Measurements from ENCODE around the gene TRMT112. TPM values are rescaled to one million over a fixed set of nuclear protein-coding genes. Genes with fewer than 3 reads are reported as not detected.
"Not testable (repeated sequence)": the region's sequence is repeated elsewhere in the genome, so short reads cannot be mapped to it uniquely, and the experiment has no call there.

Gene TRMT112
- total and polyA plus RNA-seq, 2 experiments from 2014 or later = 331 to 438 TPM

DNA sequence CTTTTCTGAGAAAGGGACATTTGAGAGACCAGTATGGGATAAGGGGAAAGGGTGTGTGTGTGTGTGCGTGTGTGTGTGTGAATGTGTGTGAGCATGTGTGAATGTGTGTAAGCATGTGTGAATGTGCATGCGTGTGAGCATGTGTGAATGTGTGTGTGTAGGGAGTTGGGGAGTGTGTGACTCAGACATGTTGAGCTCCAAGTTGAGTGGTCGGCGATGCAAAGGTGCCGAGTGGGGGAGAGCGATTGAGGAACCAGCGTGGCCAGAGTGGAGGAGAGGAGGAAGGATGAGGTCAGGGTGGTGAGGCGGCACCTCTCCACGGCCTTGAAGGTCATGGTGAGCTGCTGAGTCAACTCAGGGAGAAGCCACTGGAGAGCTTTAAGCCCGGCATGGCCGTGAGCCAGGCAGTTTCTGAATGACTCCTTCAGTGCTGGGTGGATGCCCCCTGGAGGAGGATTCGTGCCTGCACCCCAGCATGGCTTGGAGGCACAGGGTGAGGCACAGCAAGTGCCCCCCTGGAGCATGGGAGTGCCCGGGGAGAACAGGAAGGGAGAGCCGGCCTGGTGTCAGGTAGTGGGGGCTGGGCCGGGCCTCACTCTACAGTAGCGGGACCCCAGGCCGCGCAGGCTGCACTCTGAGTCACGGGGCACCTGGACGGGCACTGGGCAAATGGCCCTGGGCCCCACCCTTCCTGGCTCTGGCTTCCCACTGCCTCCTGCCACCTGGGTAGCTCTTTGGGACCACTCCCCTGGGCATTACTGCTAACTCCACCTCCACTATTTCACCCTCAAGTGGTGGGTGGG is 14.4 kb upstream of the TRMT112 start:
- no peaks in the 10 kb centered on the region for H3K36me3 ChIP-seq
- H3K4me3 ChIP-seq = no peak overlapping the region
- H3K27ac ChIP-seq = no peak overlapping the region
- TF ChIP-seq, protein P1, sequence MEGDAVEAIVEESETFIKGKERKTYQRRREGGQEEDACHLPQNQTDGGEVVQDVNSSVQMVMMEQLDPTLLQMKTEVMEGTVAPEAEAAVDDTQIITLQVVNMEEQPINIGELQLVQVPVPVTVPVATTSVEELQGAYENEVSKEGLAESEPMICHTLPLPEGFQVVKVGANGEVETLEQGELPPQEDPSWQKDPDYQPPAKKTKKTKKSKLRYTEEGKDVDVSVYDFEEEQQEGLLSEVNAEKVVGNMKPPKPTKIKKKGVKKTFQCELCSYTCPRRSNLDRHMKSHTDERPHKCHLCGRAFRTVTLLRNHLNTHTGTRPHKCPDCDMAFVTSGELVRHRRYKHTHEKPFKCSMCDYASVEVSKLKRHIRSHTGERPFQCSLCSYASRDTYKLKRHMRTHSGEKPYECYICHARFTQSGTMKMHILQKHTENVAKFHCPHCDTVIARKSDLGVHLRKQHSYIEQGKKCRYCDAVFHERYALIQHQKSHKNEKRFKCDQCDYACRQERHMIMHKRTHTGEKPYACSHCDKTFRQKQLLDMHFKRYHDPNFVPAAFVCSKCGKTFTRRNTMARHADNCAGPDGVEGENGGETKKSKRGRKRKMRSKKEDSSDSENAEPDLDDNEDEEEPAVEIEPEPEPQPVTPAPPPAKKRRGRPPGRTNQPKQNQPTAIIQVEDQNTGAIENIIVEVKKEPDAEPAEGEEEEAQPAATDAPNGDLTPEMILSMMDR (IDR thresholded peaks at IDR 0.05; ENCODE audit: low read depth, low read length) = peak; percentile 81
- DNase-seq (ENCODE audit: low read depth in 1 of 2, low spot score in 1 of 2) = peak; percentile 53 to 89
- H3K4me1 ChIP-seq (ENCODE audit: low read depth) = no peaks in the 10 kb centered on the region
- no peaks in the 10 kb centered on the region for H3K27me3 ChIP-seq
- no peaks in the 10 kb centered on the region for H3K9me3 ChIP-seq (ENCODE audit: low read depth)

DNA sequence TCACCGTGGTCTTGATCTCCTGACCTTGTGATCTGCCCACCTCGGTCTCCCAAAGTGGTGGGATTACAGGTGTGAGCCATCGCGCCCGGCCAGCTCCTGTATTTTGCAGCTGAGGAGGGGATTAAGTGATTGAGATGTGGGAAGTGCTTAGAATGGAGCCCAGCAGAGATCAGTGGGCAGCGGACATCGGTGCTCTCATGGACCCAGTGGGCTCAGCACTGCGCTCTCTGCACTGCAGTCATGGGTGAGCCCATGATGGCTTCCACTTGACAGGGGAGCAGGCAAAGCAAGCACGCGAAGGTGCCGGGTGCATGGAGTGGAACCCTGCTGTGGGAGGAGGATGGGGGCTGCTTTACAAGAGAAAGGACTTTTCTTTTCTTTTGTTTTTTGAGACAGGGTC is 13.5 kb upstream of the TRMT112 start:
- Histone ChIP-seq H3K9me3 (ENCODE audit: low read depth) (no peaks in the 10 kb centered on the region), H3K4me3 (no peak overlapping the region), H3K27ac (no peak overlapping the region), H3K27me3 (no peaks in the 10 kb centered on the region), H3K36me3 (no peaks in the 10 kb centered on the region), H3K4me1 (ENCODE audit: low read depth) (no peaks in the 10 kb centered on the region)
- TF ChIP-seq, protein P1 (IDR thresholded peaks at IDR 0.05; ENCODE audit: low read depth, low read length) = no peak
- no peak for DNase-seq (ENCODE audit: low read depth in 1 of 2, low spot score in 1 of 2)

DNA sequence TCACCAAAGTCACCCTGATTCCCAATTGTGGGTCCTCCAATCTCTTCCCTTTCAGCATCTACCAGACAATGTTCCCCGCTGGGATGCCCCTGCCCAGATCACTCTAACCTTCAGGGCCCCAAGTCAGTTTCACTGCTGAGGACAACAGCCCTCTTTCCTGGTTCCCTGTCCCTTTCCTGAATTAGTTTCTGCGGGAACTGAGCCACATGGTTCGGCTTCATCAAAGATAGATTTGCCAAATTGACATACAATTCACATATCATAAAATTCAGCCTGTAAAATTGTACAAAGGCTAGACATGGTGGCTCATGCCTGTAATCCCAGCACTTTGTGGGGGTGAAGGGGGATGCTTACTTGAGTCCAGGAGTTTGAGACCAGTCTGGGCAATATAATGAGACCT is 10.6 kb upstream of the TRMT112 start:
- Histone ChIP-seq H3K27ac (no peak overlapping the region), H3K4me3 (no peak overlapping the region), H3K4me1 (ENCODE audit: low read depth) (no peaks in the 10 kb centered on the region), H3K36me3 (no peaks in the 10 kb centered on the region), H3K27me3 (no peaks in the 10 kb centered on the region), H3K9me3 (ENCODE audit: low read depth) (no peaks in the 10 kb centered on the region)
- no peak for DNase-seq (ENCODE audit: low read depth in 1 of 2, low spot score in 1 of 2)
- TF ChIP-seq, protein P1 (IDR thresholded peaks at IDR 0.05; ENCODE audit: low read depth, low read length) = no peak

DNA sequence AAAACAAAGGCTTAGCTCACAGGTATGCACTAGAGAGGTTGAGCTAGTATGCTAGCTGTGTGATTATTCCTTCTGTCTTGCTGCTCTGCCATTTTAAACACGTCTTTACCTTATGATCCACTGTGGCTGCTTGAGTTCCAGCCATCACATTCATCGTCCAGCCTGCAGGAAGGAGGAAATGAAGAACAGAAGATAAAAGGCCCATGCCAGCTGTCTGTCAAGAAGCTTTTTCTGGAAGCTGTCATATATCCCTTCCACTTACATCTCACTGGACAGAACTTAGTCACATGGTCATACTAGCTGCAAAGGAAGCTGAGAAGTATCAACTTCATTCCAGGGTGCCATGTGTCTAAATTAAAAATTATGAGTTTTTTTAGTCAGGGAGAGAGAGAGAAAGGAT is 10.0 kb upstream of the TRMT112 start:
- Histone ChIP-seq H3K36me3 (peaks cover 2% of the 10 kb centered on the region), H3K27me3 (no peaks in the 10 kb centered on the region), H3K27ac (no peak overlapping the region), H3K9me3 (ENCODE audit: low read depth) (no peaks in the 10 kb centered on the region), H3K4me3 (no peak overlapping the region), H3K4me1 (ENCODE audit: low read depth) (no peaks in the 10 kb centered on the region)
- no peak for DNase-seq (ENCODE audit: low read depth in 1 of 2, low spot score in 1 of 2)
- TF ChIP-seq, protein P1 (IDR thresholded peaks at IDR 0.05; ENCODE audit: low read depth, low read length) = no peak

DNA sequence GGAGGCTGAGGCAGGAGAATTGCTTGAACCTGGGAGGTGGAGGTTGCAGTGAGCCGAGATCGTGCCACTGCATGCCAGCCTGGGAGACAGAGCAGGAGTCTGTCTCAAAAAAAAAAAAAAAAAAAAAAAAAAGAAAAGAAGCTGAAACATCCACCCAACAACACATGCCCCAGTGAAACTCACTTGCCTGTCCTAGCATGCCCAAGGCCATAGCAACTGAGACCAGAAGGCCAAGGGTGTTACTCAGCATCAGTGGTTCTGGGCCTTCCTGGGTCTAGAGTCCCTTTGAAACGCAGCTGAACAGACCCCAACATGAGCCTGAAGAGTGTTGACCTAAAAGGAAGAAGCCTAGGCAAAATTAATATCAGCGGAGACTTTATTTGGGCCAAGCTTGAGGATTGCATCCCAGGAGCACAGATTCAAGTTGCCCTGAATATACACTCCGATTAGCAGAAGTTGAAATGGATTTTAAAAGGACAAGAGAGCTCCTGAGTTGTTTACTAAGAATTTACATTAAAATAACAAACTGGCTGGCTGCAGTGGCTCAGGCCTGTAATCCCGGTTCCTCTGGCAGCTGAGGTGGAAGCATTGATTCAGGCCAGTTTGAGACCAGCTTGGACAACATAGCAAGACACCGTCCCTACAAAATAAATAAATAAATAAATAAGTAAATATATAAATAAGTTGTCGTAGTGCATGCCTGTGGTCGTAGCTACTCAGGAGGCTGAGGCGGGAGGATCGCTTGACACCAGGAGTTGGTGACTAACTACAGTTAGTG is 7.5 kb upstream of the TRMT112 start:
- Histone ChIP-seq H3K4me3 (no peak overlapping the region), H3K27ac (no peak overlapping the region), H3K27me3 (no peaks in the 10 kb centered on the region), H3K4me1 (ENCODE audit: low read depth) (no peaks in the 10 kb centered on the region), H3K9me3 (ENCODE audit: low read depth) (no peaks in the 10 kb centered on the region), H3K36me3 (peaks cover 4% of the 10 kb centered on the region)
- TF ChIP-seq, protein P1 (IDR thresholded peaks at IDR 0.05; ENCODE audit: low read depth, low read length) = no peak
- no peak for DNase-seq (ENCODE audit: low read depth in 1 of 2, low spot score in 1 of 2)

DNA sequence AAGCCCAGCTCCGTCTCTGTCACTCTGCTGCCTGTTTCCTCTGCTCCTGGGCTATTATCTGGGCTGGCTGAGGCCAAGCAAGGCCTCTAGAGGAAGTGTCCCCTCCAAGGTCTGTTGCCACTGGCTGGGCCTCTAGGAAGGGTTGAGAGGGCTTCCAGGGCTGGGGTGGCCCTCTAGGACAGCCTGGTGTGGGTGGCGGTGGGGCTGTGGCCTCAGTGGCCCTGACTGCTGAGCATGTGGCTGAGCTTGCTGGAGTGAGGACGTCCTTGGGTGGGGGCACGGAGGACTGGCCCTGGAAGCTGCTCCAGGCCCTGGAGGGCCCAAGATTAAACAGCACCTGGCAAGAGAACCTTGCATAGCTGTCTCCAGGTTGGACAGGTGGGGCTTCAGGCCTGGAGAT is 6.6 kb upstream of the TRMT112 start:
- peak overlapping the region; percentile 34 for H3K27ac ChIP-seq
- not testable (repeated sequence) for H3K9me3 ChIP-seq (ENCODE audit: low read depth); DNase-seq (ENCODE audit: low read depth in 1 of 2, low spot score in 1 of 2)

More for the DNA sequence above, 6.6 kb upstream of the TRMT112 start:
- not testable (repeated sequence) for H3K4me3 ChIP-seq; H3K36me3 ChIP-seq; H3K4me1 ChIP-seq (ENCODE audit: low read depth); H3K27me3 ChIP-seq
